RPMI7951 (cell line): ENCODE data around the gene ZNF316. TPM values are rescaled to one million over a fixed set of nuclear protein-coding genes. Genes with fewer than 3 reads are reported as not detected.

Experiments used
- DNase-seq: peaks from one replicate; pipeline ENCODE4 v3.0.0-alpha.2; 2012; ENCODE audit warnings: low read depth
- total RNA-seq: library from RNA; depleted of rRNA; stranded (reverse); fragments of >200 nt; shearing (Covaris generic); gene quantifications from 2 replicates; pipeline ENCODE4 v1.2.3, GENCODE V29; 2014; rRNA removed

ZNF316 gene
- total RNA-seq, result 2.9 and 6.3 TPM in 2 replicates

DNA sequence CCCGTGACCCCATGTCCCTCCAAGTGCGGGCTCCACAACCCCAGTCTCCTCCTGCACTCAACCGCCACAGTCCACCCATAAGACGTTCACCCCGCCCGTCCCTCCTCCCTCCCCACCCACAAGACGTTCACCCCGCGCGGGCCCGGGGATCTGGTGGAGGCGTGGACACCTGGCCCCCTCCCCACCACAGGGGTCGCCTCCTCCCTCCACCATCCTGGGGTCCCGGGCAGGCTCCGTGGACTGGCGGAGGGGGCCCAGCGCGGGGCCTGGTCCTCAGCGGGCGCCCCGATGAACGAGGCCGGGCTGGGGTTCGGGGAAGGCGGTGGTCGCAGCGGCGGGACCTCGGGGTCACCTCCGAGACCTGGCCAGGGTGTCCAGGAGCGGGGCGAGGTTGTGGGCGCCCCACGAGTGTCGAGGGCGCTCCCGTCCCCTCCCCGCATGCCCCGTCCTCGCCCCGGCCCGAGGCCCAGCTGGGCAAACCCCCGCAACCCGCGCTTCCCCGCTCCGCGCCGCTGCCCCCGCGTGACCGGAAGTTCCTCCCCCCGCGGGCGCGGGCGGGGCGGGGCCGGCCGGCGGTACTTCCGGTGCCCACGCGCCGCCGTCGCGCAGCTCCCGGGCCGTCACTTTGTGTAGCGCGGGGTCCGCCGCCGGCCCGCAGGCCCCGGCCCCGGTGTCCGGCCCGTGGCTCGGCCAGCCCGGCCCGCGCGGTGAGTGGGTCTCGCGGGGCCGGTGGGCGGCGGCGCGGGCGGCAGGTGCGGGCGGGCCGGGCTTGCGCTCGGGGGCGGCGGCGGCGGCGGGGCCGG is at the start of gene ZNF316:
Gene ZNF316 (plus strand): TSS at position 578 of the 803 bp plus-strand sequence. CDS start 5,092 bp downstream, outside the sequence.
- peak; percentile 64 for DNase-seq

DNA sequence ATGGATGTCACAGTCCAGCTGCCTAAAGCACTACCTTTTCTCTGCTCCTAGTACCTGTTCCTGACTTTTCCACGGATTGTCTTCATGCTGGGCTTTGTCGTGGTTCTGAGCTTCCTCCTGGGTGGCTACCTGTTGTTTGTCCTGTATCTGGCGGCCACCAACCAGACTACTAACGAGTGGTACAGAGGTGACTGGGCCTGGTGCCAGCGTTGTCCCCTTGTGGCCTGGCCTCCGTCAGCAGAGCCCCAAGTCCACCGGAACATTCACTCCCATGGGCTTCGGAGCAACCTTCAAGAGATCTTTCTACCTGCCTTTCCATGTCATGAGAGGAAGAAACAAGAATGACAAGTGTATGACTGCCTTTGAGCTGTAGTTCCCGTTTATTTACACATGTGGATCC is 48.6 kb upstream of the ZNF316 start:
- no peak for DNase-seq

DNA sequence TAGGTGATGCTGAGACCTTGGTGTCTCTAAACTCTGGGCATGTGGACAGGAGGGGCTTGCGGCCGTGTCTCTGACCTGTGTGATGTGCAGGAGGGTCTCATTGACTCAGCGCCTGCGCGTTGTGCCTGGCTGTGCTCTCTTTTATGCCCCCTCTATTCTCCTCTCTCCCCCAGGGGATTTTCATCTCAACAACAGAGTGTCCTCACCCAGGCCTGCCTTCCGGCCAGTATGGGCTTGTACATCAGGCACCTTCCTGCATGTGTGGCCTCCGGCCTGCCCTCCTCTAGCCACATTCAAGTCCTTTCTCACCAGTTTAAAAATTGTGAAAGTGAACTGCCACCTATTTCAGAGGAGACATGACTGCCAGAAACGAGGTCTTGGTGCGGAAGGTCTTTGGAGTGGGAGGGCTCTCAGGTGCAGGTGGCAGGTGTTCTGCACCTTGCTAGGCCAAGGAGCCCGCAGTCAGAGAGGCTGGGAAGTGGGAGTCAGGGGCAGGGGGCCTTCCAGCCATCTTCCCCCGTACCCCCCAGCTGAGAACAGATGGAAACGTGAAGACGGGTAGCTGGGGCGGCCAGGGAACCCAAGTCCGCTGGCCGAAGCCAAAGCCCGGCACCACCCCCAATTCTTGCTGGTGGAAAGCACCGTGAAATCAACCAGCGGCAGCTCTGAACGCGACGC is 47.8 kb upstream of the ZNF316 start:
- DNase-seq, result no peak

DNA sequence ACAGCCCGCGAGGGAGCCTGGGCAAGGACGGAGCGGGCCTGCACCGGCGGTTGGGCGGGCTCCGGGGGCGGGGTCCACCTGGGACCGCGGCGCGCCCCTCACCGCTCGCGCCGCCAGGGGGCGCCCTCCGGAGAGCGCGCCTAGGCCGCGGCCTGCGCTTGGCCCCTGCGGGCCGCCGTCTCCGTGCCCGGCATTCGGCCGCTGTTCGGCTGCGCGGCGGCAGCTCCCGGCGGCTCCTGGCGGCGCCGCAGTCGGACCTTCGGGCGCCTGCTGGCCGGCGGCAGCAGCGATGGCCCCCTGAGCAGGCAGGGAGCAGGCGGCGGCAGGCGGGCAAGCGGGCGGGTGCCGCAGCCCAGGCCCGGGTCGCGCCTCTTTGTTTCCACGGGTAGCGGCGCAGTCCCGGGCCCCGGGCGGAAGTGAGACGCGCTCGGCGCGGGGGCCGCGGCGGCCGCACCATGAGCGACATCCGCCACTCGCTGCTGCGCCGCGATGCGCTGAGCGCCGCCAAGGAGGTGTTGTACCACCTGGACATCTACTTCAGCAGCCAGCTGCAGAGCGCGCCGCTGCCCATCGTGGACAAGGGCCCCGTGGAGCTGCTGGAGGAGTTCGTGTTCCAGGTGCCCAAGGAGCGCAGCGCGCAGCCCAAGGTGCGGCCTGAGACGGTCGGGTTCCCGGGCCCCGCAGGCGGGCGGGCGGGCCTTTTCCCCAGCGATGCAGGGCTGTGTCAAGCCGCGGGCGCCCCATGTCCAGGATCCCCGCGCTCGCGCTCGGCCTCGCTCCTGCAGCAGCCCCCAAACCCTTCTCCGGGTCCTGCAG is 47.1 kb upstream of the ZNF316 start, which contains the start of gene INTS15:
Gene INTS15 (plus strand): TSS at position 193 of the 816 bp plus-strand sequence. CDS start 263 bp downstream, at position 456.
- DNase-seq, result peak; percentile 81

DNA sequence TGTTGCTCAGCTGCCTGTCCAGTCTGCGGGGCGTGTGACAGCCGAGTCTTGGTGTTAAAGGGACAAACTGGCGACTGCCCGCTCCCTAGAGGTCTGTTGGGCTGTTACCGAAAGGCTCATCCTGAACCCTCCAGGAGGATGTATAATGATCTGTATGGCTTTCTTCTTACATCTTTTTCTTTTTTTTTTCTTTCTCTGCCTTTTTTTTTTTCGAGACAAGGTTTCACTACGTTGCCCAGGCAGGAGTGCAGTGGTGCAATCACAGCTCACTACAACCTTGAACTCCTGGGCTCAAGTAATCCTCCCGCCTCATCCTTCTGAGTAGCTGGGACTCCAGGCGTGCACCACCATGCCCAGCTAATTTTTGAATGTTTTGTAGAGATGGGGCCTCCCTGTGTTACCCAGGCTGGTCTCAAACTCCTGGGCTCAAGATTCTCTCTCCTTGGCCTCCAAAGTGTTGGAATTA is 46.4 kb upstream of the ZNF316 start:
- no peak for DNase-seq

DNA sequence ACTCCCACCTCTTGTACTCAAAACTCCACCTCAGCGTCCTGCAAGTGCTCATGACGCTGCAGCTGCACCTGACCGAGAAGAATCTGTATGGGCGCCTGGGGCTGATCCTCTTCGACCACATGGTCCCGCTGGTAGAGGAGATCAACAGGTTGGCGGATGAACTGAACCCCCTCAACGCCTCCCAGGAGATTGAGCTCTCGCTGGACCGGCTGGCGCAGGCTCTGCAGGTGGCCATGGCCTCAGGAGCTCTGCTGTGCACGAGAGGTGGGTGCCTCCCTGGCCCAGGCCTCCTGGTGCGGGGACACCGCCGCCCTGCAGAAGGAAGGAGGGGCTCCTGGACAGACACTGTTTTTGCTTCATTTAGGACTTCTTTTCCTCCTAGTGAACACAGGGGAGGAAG is 37.0 kb upstream of the ZNF316 start:
- no peak for DNase-seq

DNA sequence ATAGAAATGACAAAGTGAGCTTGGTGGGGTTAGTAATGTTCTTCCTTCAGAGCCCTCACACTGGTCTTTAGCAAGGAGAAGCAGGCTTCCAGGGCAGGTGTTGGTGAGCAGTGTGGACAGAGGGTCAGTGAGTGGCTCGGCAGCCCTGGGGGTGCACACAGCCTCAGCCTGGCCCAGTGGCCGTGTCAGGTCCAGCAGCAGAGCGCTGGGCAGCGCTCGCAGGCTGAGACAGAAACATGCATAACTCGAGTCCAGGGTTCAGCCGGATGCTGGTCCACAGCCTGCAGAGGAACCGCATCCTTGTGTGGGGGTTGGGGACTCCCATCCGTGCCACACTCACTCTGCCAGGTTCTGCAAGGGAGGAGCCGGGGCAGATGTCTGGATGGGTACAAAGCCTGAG is 32.7 kb upstream of the ZNF316 start:
- no peak for DNase-seq

DNA sequence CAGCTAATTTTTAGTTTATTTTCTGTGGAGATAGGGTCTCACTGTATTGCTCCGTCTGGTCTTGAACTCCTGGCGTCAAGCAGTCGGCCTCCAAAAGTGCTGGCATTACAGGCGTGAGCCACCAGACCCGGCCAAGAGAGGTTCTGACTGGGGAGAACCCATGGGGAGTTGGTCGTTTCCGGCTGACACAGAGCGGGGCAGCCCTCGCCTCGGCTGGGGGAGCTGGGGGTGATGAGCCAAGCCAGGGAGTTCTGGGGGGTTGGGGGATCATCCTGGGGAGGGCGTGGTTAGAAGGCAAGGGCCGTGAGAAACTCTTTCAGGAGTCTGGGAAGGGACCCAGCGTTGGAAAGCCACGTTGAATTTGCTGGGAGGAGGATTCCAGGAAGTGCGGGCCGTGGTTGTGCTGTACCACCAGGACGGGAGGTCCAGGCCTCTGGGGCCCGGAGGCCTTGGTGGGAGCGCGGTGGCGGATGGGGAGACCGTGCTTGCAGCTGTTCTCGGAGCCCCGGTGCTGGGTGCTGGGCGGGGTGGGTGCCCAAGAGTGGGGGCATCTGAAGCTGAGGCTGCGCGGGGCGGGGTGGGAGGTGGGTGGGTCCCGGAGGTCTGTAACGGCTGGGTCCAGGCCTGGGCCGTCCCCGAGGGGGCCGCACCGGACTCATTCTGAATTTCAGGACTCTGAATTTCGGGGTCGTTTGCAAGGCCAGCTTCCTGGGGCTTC is 30.1 kb upstream of the ZNF316 start:
- DNase-seq, result no peak

DNA sequence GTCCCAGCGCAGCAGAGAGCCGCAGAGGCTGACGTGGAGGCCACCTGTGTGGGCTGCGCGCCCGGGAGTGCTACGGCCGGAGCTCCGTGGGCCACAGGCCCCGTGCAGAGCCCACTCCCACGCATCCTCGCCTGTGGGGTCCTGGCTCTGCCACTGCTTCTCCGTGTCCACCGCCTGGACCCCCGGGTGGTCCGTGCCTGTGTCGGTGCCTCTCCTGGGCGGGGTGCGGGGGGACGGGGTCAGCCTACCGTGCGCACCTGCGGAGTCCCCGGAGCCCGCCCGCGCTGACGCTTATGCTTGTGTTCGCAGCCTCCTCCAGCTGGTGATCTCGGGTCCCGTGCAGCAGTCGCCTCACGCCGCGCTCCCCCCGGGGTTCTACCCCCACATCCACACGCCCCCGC is 29.5 kb upstream of the ZNF316 start:
- no peak for DNase-seq

DNA sequence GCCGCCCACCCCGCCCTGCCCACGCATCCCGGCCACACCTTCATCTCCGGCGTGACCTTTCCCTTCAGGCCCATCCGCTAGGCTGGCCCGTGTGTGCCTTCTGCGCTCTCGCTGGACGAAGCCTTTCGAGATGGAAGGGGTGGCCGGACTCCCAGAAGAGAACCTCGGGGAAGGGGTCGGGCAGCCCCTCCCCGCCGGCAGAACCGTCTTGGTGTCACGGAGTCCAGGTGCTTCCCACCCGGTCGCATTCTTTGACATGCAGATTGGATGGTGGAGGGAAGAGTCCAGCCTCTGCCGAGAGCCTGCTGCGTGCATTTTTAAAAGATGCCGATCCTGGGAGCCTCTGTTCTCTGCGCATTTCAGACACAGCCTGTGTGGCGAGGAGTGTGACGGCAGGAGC is 29.0 kb upstream of the ZNF316 start:
- DNase-seq, result no peak

DNA sequence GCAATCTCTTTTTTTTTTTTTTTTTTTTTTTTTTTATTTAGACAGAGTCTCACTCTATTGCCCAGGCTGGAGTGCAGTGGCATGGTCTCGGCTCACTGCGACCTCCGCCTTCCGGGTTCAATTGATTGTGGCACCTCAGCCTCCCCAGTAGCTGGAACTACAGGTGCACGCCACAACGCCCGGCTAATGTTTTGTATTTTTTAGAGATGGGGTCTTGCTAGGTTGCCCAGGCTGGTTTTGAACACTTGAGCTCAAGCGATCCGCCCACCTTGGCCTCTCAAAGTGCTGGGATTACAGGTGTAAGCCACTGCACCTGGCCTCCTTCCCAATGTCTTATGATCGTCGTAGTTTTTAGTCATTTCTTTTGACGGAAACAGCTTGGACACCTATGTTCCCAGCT is 28.3 kb upstream of the ZNF316 start:
- no peak for DNase-seq

DNA sequence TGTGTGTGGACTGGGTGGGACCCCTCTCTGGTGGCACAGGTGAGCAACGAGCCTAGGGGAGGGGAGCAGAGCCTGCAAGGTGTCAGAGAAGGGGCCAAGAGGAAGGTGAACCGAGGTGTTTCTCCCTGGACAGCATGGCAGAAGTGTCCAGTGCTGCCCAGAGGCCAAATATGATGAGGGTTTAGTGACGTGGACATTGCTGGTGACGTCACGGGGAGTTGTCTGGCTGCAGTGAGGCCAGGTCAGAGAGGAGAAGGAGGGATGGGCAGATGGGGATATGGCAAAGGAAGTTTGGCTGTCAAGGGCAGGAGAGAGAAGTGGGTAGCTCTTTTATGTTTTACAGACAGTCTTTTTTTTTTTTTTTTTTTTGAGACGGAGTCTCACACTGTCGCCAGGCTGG is 24.3 kb upstream of the ZNF316 start:
- DNase-seq, result no peak

DNA sequence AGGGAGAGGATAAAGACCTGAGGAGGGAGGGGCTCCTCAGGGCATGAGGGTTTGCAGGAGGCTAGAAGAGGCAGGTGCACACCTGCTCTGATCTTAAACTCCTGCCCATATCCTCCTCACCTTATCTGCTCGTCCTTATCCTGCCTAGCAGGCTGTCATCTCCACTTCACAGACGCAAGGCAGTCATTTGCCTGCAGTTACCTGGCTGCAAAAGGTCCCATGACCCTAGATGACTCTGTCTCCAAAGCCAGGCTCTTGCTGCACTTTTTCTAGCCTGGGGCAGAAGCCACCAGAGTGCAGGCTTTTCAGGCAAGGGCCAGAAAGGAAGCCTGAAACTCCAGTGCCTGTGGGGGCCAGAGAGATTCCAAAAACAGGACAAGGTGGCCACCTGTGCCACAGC is 23.4 kb upstream of the ZNF316 start:
- DNase-seq, result no peak

DNA sequence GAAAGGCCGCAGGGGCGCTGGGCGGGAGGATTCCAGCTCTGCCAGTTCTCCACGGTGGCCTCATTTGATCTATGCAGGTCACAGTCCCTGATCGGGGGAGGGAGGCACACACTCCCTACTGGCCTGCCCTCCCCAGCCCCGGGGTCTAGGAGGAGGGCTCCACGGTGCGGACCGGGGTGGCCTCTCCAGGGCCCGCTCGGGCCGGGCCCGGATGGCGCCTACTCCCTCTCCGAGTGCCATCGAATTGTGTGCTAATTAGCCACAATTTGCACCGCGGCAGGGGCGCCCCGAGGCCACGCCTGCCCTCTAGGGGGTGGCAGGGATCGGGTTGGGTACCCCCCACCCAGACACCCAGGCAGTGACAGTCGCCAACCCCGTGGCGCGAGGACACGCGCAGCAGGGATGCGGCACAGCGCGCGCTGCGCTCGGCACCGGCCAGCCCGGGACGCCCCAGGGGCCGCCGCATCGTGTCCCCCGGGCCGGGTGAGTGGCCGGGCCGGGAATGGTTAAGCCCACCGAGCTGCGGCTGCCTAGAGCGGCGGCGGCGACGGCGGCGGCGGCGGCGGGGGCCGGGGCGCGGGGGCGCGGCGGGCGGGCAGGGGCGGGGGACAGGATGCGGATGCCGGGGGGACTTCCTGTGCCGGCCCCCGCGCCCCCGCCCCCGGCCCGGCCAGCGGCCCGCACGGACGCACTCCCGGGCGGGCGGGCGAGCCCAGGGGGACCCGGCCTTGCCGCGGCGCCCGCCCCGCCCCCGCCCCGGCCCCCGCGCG is 22.0 kb upstream of the ZNF316 start, which contains the start of gene ZNF853:
Gene ZNF853 (plus strand): TSS at position 658 of the 770 bp plus-strand sequence. CDS start 565 bp downstream, outside the sequence.
- no peak for DNase-seq

DNA sequence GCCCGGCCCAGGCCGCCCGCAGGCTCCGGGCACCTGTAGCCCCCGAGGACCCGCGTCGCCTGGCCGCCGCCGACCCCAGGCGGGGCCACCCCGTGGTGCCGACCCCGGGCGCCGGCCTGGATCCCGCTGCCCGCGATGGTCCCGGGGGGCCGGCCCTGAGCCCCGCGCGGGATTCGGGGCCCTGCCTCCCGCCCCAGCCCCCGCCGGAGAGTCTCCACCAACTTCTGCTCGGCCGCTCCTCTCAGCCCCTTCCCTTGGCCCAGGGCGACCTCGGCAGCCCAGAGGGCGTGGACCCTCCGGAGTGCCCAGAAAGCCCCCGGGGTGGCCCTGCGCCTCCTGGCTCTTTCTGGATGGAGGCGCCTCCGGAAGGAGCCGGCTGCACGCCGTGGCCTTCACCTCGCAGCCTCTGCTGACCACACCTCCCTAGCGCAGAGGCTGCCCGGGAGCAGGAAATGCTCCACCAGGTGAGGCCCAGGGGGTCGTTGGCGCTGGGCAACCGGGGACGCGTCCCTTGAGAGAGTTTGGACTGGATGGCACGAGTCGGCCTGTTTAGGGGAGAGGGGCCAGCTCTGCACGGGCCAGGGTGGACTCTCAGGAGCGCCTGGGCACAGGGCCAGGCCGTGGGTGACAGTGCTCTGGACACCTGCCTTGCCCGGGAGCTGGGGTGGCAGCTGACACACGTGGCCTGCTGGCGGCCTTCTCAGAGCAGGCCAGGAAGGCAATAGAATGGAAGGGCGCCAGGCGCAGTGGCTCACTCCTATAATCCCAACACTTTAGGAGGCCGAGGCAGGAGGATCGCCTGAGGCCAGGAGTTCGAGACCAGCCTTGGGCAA is 21.2 kb upstream of the ZNF316 start:
- DNase-seq, result no peak

DNA sequence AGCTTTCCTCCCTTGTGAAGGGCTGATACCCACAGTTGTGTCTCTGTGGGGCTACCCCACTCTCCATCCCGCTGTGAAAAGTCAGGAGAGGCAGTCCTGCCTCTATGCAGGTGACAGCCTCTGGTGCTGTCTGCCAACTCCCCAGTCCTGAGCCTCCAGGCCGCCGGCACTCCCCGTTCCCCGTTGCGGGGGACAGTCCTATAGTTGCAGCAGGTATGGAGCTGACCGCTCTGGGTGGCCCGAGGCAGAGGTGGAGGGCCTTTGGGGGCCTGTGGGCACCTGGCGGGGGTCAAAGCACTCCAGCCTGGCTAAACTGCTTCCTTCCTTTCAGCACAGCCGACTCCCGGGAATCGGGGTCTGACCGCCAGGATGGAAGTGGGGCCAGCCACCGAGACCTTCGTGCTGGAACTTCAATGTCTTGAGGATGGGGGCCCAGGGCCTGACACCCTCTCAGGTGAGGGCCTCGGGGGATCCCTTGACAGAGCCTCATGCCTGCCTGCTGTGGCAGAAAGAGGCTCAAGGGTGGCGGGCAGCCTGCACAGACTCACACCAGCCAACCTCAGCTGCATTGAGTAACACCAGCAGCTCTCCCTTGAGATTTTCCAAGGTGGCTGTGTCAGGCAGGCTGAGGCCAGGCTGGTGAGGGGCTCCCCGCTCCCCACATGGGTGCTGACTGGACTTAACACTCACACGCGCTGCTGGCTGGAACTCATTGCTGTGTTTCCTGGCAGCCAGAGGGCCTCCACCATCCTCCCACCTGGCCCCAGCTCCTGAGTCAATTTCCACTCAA is 20.1 kb upstream of the ZNF316 start:
- no peak for DNase-seq

DNA sequence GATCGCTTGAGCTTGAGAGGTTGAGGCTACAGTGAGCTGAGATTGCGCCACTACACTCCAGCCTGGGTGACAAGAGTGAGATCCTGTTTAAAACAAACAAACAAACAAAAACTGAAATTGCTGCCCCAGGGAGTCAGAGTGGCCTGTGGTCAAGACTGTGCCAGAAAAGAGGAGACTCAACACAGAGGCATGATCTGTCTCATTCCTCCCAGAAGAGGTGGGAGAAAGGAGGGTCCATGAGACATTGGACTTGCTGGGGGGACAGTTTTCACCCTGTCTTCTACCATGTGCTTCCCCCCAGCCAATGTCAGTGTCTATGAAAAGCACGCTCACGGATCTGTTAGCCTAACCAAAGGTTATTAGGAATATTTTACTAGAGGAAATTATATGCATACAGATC is 18.5 kb upstream of the ZNF316 start:
- no peak for DNase-seq

DNA sequence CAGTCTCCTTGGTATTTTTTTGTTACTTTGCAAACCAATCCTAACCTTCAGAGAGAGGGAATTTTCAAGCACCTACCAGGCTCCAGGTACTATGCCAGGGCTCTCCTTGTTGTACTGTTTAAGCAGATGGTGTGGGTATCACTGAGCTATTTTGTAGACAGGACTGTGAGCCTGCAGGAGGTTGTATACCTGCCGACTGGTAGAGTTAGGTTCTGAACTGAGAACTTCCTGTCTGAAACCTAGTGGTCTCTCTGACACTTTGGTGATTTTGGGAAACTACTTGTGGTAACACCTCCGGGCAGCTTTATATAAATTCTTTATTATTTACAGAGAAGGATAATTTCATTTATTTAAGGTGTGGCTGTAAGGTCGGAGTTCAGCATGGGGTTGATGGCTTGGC is 17.2 kb upstream of the ZNF316 start:
- DNase-seq, result no peak
